HG03108 (cell line): ENCODE measurements around the gene ZMAT5.

Experiments used
- ATAC-seq: cut with Tn5 transposase; IDR thresholded peaks from one replicate; pipeline ENCODE4 v1.9.1; 2021; ENCODE audit warnings: moderate library complexity; ENCODE audit not compliant: unreplicated experiment

ZMAT5 gene

DNA sequence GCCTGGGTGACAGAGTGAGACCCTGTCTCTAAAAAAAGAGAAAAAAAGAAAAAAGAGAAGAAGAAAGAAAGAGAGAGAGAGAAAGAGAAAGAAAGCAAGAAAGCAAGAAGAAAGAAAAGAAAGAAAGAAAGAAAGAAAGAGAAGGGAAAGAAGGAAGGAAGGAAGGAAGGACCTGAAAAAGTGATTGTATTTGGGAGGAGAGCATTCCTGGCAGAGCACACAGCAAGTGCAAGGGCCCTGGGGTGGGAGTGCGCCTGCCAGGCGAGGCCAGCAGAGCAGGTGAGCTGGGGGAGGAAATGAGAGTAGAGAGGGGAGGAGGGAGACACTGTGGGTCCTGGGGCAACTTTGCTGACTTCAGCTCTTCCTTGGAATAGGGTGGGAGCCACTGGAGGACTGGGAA lies 54.7 kb downstream of the ZMAT5 start:
- no peak for ATAC-seq

DNA sequence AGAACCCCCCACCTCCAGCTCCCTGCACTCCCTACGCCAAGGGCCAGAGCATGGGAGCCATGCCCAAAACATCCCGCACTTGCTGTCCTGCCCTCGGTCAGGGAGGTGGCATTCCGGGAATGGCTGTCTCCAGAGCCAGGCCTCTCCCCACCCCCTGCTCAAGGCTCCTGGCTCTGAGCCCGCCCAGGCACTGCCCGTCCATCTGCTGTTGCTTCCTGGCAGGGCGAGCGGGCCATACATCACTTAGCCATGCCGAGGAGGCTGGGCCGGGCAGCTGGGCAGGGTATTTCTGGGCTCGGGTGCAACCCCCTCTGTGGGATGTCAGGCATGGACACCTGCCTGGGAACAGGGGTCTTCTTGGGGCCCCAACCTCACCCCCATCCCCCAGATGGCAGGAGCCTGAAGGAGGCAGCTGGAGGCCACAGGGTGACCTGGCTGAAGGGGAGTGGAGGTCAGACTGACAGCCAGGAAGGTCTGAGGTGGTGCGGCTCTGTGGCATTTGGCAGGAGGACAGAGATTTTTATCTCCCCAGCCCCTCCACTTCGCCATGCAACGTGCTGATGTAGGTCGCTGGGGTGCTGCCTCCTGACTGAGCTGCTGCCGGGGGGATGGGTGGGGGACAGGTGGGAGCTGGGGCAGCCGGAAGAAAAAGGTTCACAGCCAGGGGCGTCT lies 55.7 kb downstream of the ZMAT5 start:
- ATAC-seq, result no peak

GRCh38 chr22:29710193-29710592 lies 56.6 kb downstream of the ZMAT5 start:
- ATAC-seq, result no peak

DNA sequence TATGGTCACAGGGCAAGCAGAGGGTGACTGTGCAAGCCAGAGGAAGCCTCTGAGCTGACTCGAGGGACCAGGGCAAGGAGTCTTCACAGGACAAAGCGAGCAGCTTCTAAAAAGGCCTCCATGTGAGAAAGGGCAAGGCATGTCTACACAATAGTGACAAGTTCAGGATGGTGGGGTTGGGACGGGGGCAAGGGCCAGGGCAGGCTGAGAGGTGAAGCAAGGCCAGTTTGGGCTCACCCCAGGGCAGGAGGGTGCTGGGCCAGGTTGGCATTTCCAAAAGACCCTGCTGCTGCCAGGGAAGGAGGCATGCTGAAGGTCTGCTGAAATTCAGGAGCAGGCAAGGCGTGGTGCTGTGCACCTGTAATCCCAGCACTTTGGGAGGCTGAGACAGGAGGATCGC lies 59.3 kb downstream of the ZMAT5 start:
- no peak for ATAC-seq

GRCh38 chr22:29707010-29707409 lies 59.8 kb downstream of the ZMAT5 start:
- no peak for ATAC-seq

- no peak for ATAC-seq
These were observed 60.3 kb downstream of the ZMAT5 start for GRCh38 chr22:29706486-29706885.

DNA sequence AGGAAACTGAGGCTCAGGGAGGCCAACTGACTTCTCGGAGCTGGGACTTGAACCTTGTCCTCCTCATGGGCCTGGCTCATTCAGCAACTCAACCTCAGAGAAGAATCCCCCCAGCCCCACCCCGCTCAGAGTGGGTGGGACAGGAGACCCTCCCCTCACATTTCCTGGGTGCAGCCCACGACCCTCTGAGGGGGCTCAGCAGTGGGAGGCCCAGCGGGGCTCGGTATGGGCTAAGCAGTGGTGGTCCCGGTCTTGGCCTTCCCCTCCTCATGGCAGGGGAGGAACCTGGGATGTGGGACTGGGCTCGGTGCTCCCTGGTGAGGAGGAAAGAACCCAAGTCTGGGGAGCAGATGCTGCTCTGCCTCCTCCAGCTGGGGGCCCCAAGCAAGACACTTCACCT lies 61.2 kb downstream of the ZMAT5 start:
- no peak for ATAC-seq

GRCh38 chr22:29704528-29705285 lies 62.1 kb downstream of the ZMAT5 start:
- ATAC-seq, result no peak

DNA sequence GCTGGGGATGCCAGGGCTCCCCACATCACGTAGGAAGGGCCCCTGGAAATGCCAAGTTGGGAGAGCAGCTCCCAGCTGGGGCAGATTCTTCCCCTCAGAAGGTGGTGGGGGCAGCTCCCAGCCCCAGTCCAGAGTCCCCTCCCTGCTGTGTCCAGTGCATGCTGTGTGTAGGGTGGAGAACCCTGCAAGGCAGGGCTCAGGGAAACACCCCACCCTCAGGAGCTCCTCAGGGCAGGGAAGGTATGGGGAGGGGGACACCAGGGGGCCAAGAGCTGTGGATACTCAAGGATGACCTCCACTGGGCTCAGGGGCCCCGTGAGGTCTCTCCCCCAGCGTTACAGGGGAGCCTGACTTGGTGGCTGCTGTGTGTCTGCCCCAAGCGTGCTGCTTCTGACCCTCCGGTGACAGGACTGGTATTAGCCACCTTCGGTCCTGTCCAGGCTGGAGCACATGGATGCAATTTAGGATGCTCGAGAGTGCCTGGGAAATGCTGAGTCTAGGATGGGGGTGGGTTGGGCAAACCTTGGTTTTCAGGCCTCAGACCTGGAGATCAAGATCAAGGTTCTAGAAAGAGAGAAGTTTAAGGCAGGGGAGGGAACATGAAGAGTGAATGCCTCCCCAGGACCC lies 63.1 kb downstream of the ZMAT5 start:
- no peak for ATAC-seq

- ATAC-seq, result no peak
These were observed 63.8 kb downstream of the ZMAT5 start for GRCh38 chr22:29702931-29703501.

DNA sequence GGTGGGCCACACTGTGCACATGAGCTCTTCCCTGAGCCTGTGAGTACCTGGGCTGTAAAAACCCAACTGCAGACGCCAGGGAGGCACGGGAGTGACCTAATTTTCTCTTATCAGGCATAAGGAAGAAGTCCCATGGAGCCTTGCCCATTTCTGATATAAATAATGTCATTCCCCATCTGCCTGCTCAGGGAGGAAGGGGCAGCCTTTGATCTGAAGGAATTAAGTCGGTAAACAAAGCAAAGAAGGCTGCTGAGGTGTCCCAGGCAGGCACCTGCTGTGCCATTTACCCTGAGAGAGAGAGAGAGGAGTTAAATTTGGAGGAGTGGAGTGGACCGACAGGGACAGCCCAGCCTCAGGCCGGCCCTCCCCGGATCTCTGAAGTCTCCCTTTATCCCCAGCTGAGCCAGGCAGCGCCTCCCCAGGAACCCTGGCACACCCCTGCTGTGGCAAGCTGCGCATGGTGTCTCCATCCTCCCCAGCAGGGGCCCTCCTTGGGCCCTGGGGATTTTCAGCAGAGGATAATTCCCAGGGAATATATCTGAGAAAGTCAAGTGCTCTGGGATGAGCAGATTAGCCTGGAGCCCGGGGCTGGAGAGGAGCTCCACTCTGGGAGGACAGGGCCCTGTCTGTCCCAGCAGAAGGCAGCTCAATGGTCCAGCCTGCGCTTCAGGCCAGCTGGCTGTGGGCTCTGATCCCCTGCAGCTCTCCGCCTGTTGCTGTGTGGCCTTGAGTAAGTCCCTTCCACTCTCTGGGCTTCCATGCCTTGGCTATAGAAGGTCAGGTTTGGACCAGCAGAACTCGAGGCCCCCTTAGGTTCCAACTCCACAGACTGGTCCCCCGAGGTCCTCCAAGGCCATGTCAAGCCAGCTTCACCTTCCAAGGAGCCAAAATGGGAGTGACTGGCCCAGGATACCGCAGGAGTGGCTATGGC lies 64.5 kb downstream of the ZMAT5 start:
- no peak for ATAC-seq

GRCh38 chr22:29701155-29701999 lies 65.4 kb downstream of the ZMAT5 start:
- no peak for ATAC-seq

DNA sequence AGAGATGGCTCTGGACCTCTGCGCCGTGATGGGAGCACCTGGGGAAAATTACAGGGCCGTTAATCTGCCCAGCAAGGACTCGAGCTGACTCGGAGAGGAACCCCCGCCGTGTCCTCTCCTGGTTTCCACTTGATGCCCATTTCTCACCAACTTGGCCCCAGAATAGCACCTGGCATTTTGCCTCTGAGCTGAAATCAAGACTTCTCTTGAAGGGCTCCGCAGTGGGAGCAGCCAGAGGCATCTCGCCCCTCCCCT lies 66.0 kb downstream of the ZMAT5 start:
- ATAC-seq, result no peak

DNA sequence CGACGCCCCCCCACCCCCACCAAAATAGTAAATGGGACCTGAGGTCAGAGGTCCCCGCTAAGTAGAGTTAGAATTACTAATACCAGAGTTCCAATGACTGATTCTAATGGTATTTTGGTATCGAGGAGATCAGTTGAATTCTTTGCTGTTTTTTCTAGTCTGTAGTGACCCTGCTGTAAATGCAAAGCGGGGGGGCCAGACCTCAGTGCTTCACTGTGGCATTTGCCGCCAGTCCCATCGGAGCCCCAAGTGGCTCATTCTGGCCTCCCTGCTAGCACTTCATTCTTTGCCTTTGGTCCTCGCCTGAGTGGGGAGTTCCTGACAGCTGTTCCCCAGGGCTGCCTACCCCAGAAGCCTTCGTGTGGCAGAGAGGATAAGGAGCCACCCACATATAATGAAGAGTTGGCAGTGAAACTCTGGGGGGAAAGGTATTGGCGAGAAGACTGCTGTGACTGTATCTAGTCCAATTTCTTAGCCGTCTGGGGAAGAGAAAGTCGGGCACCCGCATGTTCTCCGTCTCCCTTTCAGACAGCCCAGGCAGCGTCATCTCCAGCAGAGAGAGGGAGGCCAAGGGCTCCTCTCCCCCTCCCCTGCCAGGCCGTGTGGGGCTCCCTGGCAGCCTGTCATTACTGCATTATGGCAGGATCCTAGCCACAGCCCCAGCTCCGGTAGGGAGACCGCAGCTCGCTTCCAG lies 66.5 kb downstream of the ZMAT5 start:
- ATAC-seq, result no peak

GRCh38 chr22:29697853-29698598 lies 68.8 kb downstream of the ZMAT5 start:
- no peak for ATAC-seq

DNA sequence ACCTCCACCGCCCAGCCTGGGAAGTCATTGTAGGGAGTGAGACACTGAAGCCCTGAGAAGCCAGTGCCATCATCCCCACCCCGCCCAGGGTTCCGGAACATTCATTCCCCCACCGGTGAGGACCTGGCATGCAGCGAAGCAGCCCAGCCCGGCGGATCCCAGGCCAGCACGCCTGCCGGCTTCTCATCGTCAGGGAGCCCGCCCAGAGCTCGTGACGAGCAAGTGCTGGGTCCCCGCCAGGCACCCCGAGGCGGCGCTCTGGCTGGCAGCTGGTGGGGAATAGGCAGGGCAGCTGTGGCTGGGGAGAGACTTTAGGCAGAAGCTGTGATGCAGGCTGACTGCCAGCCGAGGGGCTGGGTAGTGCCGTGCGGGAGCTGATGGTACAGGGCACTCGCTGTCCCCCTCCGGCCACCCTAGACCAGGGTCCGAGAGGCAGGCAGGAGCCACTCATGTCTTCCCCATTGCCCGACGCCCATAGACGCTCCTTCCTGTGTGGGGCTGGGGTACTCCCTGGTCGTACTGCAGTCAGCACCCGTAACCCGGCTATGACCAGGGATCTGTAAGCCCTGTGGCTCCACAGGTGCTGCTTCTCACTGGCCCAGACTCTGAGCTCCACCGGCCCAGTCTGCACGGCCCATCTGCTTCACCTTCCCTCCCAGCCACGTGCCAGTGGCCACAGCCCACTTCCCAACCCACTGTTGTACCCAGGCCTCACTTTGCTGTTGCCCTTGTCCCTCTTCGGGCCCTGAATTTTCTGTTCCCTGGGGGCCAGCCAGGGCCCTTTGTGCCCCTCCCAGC lies 71.5 kb downstream of the ZMAT5 start:
- no peak for ATAC-seq

- ATAC-seq, result no peak
These were observed 73.1 kb downstream of the ZMAT5 start for GRCh38 chr22:29693671-29694070.

GRCh38 chr22:29693161-29693560 lies 73.6 kb downstream of the ZMAT5 start:
- no peak for ATAC-seq
